Kidney tubule cell (primary cell): ENCODE measurements around the gene MS4A13.
A peak's percentile ranks its signal among the peaks of the same experiment; 100 is the strongest.
"Not testable (repeated sequence)": the region's sequence is repeated elsewhere in the genome, so short reads cannot be mapped to it uniquely, and the experiment has no call there.

ENCODE experiments used
- DNase-seq: peaks from one replicate; pipeline ENCODE4 v3.0.0-alpha.2; 2018; ENCODE audit warnings: low spot score

Gene MS4A13, protein sequence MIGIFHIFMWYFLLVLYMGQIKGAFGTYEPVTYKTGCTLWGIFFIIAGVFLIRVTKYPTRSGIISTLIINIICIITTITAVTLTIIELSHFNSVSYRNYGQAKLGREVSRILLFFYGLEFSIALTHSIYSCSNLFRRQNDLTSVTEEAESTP

DNA sequence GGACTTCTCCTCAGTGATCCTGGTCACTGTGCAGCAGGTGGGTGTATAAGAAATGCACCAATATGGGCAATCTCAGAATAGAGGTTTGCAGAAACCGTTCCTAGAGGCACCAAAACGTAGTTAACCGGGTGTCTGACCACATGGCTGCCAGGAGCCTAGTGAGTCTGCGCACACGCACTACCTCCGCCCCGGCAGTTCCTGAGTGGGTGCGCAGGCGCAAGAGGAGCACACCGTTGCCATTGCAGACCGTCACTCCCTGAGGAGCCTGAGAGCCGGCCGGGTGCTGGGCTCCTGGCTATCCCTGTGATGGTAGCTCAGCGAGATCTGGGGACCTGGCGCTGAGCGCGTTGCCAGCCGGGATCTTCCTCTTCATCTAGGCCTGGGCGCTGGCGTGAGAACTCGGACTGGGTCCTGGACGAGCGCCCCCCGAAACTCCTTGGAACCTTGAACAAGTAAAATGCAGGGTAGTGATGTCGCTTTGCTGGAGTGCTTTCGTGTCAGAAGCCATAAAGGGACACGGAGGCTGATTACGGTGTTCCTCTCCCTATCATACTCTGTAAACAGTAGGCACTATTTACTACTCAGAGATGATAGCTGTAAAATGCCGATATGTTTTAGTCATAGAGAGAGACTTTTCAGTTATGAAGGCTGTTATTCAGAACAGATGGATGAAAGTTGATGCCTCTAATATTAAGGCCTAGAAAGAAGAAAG, at the start of gene MS4A13:
TSS of gene MS4A13 (plus strand) at position 249 of the 712 bp plus-strand sequence. CDS start 2,692 bp downstream, outside the sequence.
- DNase-seq: no peak

DNA sequence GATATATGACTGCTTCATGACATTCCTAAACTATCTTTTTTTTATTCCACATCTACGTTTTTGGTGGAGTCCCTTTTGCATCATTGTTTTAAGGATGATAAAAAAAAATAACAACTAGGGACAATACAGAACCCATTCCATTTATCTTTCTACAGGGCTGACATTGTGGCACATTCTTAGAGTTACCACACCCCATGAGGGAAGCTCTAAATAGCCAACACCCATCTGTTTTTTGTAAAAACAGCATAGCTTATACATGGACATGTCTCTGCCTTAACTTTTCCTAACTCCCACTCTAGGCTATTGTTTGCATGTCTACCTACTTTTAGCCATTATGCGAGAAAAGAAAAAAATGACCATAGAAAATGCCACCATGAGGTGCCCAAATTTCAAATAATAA, 46.4 kb upstream of the MS4A13 start:
- DNase-seq: no peak

DNA sequence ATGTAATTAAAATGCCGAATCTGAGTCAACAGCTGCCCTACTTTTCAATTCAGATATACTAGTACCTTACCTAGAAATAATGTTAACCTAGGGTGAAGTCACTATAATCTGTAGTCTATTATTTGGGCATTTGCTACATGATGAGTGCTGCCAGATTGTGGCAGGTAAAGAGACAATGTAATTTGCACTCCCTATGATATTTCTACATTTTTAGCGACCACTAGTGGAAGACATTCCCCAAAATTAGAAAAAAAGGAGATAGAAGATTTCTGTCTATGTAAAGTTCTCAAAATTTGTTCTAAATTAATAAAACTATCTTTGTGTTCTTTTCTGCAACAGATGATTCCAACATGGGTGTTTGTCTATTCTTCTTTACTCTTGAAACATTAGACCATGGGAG, 45.5 kb upstream of the MS4A13 start:
- no peak for DNase-seq

DNA sequence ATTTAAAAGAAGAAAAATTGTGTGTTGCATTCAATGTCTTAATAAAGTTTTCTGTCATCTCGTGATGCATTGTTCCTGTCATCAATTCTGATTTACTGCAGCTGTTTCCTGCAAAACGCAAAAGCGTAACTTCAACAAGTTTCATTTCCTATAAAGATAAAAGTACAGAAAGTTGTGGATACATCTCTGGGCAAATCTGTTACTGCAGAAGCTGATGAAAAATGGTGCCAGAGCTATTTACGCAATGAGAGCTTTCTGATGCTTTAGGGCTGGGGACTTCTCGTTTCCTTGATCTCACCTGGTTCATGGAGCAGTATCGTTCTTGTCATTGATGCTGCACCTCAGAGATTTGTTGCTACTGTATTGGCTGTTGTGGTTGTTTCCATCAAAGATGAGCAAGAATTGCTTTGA, 38.2 kb upstream of the MS4A13 start:
- no peak for DNase-seq

DNA sequence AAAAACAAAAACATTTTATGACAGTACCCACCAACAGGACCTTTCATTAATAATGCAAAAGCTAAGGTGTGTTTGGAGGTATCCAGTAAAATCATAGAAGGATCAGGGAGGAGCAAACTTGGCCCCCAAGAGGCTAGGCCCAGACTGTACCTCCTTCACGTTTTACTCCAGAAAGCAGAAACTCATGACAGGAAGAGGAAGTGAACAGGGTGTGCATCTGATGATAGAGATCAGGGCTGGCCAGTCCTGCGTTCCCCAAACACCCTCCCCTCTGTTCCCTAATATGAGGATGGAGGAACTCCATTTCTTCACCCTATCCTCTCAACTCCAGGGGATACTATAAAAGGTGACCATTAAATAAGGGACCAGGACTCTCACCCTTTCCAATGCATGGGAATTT, 32.8 kb upstream of the MS4A13 start:
- DNase-seq: no peak

DNA sequence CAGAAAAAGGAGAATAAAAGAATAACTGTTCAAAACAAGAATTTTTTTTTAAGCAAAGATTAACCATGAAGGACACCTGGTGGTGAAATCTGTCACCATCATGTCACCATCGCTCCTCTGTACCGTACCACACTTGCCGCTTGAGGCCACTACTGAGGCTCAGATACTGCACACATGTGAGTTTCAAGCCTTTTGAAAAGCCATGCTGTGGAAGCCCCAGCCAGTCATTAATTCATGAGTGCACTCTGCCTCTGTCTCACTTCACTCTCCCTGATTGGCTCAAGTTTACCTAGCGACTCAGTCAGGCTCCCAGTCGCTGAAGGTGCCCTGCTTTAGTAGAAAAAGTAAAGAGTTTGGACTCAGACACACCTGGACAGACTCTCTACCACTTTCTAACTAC, 29.2 kb upstream of the MS4A13 start:
- DNase-seq: peak; percentile 8

DNA sequence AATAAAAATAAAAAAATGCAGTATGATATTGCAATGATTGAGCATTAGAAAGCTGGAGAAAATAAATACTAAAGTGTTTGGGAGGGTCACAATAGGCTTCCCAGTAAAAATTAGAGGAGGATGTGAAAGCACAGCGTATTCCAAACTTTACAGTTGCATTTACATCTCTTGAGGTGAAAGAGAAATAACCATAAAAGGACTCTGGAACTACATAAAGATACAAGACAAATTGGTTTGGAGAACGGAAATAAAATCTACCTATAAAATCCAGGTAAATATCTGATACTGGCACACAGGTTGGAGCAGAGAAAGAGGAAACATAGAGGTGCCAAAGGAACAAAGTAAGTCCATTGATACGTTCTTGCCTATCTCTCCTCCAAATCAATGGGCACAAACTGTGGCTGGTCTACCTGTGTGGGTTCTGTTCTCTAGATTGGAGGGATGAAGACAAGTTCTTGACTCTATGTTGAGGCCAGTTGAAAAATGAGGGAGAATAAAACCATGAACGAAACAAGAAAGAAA, 22.6 kb upstream of the MS4A13 start, which contains the start of gene MS4A12:
TSS of gene MS4A12 (plus strand) at position 291 of the 522 bp plus-strand sequence. CDS start 4,541 bp downstream, outside the sequence.
- DNase-seq: no peak

DNA sequence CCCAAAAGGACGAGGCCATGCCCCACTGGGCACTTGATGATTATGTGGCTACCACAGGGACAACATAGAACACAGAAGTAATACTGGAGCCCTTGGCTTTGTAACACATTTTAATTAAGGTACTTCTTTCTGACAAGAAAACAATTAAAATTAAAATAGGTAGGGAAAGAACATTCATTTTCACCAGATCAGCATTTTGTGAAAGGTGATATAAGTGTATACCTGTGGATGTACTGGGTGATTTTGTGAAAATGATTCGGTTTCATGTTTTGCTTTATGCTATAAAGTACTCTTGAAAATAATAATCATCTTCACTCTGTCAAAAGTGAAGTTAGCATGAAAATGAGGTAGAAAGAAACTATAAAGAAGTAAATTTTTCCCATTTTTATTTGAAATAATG, 21.7 kb upstream of the MS4A13 start:
- no peak for DNase-seq

DNA sequence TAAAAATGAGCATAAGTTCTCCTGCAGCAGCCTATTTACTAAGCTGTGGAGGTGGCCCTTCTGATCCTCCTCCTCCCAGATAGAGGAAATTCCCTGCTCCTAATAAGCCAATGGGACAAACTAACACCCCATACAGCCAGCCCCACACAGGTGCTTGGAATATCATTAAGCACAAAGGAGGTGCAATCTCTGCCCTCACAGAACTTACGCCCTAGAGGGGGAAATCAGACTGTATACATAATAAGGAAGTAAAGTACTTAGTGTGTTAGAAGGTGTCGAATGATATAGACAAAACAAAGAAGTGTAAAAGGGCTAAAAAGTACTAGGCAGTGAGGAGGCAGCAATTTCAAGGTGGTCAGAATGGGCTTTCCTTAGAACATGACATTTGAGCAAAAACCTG, 16.8 kb upstream of the MS4A13 start:
- no peak for DNase-seq

DNA sequence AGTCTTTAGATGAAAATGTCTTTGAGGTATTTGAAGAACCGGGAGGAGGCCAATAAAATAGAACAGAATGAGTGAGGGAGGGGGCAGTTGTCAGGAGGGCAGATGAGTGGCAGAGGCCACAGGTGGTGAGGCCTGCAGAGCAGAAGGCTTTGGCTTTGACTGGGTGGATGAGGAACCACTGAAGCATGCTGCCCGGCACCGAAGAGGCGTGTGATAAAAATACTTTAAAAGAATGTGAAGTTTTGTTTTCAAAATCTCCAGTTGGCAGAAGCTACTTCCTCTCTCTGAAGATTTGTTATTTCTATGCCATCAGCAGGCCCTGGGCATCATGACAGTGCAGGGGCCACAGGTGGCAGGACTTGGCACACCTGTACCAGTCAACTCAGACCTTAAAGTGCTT, 16.3 kb upstream of the MS4A13 start:
- peak; percentile 4 for DNase-seq

DNA sequence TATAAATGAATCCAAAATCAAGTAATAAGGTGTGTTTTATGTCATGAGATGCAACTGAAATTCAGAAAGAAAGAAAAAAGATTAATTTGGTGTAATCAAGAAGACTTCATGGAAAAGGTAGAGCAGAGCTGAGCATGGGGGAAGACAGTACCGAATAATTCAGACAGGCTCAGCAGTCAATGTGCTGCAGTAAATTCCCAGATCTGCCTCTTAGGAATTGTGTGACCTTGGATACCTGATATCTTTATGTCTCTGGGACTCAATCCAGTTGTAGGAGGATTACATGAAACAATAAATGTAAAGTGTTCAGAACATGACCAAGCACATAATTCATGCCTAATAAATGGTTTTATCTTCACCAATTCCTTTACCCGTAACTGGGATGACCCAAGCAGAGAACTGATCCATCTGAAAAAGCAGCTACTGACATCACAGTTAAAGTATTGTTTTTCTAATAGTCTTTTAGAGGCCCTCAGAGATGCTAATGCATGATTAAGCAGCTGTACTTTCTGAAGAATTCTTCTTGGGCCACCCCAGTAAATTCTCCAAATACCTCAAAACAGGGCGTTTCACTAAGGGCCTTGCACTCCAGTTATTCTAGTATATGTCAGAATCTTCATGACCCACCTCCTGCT, 14.8 kb upstream of the MS4A13 start:
- peak; percentile 19 for DNase-seq

DNA sequence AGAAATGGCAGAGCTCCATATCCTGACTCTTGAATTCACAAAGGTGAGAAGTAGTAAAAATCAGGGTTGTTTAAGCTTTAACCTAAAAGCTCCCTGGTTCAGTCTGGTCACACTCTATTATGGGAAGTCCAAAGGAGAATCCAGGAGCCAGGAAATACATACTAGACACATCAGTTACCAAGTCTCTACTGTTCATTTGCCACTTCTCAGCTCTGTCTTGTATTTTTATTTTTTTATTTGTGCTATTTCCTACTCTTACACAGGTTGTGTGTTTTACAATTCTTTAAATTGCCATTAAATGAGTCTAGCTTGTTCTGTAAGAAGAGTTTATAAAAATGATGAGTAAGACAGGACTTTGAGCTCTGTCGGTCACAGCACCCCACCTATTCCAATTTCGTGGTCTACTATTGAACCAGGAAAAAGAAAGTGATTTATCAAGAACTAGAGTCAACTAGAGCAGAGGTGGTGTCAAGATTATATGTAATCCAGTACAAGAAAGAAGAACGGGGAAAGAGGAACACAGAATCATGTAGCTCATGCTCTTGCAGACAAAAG, 12.9 kb upstream of the MS4A13 start:
- no peak for DNase-seq

DNA sequence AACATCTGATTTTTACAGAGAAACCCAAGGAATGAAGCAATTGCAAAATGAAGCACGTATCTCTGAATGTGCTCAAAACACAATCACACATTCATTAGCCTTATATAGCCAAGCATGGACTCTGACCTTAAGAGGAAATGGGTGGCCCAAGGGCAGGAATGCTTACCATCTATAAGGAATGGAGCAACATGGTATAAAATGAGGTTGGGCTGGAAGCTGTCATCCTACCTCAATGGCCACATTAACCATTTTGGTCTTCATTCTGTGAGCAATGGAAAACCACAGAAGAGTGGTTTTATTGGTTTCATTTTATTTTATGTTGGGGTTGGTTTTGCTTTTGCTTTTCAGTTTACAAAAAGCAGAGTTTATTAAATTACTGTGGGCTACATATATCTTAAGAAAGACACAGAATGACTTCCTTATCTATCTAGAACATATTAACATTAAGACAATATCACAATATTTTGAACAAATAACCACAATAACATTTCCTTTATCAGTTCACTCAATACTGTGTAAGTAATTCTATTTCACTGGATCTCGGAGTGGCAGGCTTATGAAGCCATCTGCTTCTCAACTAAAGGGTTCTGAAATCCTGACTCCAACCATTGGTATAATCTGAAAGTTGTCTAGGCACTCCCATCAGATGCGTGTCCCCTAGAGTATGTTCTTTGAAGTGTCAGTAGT, 10.8 kb upstream of the MS4A13 start:
- no peak for DNase-seq

DNA sequence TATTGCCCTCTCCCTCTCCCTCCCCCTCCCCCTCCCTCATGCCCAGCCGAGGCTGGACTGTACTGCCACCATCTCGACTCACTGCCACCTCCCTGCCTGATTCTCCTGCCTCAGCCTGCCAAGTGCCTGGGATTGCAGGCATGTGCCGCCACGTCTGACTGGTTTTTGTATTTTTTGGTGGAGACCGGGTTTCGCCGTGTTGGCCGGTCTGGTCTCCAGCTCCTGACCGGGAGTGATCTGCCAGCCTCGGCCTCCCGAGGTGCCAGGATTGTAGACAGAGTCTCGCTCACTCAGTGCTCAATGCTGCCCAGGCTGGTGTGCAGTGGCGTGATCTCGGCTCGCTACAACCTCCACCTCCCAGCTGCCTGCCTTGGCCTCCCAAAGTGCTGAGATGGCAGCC, 5.6 kb upstream of the MS4A13 start:
- DNase-seq: not testable (repeated sequence)

DNA sequence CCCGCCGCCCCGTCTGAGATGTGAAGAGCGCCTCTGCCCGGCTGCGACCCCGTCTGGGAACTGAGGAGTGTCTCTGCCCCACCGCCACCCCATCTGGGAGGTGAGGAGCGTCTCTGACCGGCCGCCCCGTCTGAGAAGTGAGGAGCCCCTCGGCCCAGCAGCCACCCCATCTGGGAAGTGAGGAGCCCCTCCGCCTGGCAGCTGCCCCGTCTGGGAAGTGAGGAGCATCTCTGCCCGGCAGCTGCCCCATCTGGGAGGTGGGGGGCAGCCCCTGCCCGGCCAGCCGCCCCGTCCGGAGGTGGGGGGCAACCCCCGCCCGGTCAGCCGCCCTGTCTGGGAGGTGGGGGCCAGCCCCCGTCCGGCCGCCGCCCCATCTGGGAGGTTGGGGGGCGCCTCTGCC, 5.0 kb upstream of the MS4A13 start:
- not testable (repeated sequence) for DNase-seq

DNA sequence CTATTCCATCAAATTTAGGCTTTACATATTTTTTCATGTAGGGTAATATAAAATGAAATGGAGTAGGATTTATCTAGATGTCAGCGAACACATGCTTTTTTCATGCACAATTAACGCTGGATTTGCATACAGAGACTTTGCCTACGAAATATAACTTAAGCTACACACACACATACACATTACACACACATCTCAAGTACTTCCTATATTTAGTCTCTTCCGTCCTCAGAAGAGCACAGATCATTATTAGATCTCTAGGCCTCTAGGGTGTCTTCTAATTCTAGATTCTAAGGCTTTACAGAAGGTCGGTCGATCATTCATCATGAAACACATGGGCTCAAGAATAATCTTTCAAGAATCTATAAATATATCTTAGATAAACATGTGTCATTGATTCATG, 3.8 kb upstream of the MS4A13 start:
- DNase-seq: no peak

DNA sequence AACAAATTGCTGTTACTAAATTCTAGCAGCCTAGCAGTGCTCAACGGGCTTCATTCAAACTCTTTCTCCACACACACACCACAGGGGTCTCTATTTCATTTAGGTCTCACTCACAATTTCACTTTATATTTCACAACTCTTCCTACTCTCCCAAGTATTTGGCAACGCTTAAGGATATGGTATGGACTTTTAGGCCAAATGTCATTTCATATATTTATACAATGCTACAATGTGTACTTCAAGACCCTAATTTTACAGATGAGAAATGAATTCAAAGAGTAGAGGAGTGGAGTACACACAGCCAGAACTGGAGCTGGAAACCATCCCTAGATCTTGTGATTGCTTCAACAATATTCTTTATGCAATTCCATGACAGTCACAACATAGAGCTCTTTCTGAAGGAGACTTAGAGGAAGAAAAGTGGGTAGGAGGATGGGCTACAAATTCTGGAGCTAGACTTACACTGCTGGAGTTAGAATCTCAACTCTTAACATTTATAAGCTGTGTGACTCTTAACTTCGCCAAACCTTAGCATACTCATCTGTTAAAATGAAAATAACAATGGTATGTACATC, 2.5 kb upstream of the MS4A13 start:
- no peak for DNase-seq

DNA sequence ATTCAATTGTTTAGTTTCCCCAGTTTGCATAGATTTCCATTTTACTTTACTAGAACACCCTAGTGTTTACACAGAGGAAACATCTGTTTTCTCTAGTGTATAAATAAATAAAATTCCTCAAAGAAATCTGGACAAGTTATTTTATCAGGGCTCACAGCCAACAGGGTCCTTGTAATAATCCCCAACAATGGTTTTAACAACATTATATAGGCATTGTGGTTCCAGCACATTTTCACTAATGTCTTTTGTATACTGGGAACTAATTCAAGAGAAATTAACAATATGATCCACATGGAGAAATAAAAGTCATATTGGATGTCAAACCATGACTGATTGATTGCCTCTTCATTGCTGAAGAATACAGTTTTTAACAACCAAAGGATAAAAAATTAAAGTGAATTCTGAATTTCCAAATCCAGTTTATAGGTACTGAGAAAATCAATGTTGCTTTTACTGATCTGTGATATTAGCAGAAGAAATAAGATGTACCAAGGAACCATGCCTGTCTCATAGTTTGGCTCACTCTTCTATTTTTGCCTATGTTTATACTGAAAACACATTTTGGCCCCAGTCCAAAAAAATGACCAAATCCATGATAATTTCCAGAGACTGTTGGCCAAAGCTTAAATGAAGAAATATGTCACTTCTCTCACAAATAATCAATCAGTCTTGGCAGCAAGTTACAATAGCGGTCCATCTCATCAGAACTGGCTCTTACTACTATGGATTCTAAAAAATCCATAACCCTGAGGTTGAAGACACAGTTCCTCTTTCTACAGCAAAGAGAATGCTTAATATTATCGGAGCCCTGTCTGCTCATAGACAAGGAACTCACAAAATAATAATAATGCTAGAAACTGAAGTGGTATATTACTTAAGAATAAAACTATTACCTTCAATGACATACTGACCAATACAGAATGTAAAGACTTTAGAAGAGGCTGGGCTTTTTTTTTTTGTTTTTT, 1.4 kb upstream of the MS4A13 start:
- DNase-seq: no peak

DNA sequence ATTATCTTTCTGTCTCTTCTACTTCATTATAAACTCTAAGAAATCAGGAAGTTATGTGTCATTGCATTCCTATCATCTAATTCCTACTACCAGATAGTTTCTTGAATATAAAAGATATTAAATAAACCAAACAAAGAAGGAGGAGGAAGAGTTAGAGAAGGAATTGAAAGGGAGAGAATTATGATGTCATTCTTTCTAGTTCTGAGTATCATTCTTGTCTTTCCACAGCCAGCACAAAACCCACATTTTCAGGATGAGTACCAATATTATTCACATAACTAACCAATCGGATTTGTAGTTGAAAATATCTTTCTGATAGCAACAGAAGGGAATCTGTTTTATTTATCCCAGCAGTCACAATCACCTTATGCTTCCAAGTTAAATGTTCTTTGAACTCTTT, 13.3 kb downstream of the MS4A13 start:
- no peak for DNase-seq

DNA sequence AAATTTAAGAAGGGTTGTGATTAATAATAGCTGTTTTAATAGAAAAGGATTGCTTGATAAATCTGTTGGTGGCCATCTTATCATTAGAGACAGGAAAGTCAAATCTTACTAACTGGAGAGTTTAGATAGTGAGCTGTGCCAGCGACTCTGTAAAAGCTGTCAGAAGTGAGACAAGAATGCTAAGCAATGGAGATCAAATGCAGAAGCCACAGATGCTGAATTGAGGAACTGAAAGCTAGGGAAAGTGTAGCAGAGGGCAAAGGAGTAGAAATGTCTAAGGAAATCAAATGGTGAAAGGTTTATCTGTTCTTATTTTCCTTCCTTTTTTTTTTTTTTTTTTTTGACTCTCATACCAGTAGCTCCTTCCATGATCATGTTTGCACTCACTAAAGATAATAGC, 13.7 kb downstream of the MS4A13 start:
- no peak for DNase-seq
